HG02588 (cell line): ENCODE results near the gene CCNK.

ENCODE experiments used
- ATAC-seq: cut with Tn5 transposase; IDR thresholded peaks from one replicate; pipeline ENCODE4 v1.9.1; 2021; ENCODE audit warnings: mild to moderate bottlenecking, moderate library complexity; ENCODE audit not compliant: unreplicated experiment

The CCNK gene

DNA sequence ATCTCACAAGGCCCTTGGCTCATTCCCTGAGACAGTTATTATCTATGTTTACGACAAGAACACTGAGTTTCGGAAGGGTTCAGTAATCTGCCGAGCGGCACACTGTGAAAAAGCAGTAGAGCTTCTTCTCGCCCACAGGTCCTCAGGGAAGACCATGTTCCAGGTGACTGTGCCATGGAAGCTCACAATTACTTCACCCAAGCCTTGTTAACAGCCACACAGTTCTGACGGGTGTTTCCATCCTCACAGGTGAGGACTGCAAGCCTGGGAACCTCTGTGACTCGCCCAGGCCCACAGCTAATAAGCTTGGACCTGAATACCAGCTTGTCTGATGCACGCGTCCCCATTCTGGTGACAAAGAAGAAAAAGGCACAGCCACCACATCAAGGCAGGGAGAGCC lies 15.9 kb upstream of the CCNK start:
- no peak for ATAC-seq

DNA sequence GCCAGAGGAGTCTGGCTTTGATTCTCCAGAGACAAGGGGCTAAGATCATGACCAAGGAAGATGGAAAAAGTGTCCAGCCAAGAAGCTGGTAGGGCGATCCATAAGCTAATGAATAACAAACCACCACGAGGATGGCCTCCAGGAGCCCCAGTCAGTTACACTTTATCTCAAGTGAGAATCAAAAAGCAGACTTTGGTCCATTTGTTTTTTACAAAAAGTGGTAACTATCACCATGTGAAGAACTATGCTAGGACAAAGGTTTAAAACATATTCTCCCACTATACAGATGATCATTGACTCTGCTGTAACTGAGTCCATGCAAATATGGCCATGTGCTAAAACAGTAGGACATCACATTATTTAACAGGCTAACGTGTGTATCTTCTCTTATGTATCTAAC lies 14.5 kb upstream of the CCNK start:
- no peak for ATAC-seq

DNA sequence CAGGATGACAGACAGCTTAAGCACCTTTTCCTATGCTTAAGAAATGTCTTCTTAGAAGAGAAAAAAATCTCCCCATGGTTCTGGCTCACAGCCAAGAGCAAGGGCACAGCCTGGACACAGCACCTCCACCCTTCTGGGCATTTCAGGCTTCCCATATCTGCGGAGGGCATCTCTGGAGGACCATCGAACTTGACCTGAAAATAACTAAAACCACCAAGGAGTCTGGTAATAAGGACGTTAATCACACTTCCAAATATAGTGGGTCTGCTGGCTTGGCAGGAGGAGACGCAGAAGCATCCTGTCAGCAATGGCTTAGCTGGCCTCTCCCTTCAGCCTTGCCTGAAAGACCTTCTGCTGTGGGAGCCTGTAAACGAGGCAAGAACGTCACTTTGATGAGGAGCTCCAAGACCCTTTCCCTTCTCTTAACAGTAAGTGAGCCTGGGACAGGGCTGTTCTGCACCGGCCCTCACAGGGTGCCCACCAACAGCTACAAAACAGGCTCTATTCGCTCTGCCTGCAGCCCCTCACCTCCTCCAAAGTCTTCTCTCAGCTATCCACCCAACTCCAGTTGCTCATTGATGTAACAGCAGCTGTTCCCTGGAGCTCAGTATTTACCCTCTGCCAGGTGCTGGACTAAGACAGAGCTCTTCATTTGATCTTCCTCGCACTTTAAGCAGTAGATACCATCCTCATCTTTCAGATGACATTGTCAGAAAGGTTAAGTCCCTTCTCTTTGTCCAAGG lies 13.7 kb upstream of the CCNK start:
- no peak for ATAC-seq

DNA sequence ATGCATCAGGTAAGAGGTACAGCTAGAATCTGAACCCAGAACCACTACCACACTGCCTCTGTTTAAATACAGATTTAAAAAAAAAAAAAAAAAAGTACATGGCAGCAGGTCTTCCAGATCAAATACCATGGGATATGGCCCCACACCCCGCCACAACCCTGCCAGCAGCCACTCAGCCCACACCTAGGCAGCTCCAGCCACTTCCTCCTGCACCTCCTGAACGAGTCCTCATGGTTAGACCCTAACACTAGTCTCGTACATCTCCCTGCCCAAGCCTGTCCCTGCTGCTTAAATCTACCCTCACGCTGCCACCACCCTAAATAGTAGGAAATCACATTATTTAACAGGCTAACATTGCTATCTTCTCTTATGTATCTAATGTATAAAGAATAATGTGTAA lies 13.1 kb upstream of the CCNK start:
- ATAC-seq = no peak

DNA sequence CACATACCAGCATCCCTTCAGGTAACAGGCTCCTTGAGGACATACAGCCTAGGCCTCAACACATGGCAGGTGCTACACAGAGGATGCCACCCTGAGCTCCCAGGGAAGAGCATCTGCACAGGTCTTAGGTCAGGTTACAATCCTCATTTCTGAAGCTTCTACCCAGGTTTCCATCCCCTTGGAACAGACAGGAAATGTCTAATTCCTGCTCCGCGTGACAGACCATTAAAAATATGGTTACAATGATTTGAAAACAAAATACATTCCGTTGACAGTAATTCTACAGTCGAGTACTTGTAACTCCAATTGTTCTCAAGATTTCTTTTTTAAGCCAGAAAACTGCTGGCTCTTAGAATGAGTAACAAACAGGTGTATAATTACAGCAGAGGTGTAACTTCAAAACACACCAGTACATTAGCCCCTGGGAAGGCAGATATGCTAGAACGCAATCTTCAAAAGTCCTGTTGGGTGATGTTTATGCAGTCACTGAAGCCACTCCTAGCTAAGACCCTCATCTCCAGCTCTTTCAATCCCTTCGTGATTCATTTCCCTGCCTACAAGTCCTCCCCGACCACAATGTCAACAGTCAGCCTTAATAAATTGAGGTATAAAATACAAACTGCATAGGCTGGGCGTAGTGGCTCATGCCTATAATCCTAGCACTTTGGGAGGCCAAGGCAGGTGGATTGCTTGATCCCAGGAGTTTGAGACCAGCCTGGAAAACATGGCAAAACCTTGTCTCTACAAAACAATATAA lies 12.2 kb upstream of the CCNK start:
- no peak for ATAC-seq

DNA sequence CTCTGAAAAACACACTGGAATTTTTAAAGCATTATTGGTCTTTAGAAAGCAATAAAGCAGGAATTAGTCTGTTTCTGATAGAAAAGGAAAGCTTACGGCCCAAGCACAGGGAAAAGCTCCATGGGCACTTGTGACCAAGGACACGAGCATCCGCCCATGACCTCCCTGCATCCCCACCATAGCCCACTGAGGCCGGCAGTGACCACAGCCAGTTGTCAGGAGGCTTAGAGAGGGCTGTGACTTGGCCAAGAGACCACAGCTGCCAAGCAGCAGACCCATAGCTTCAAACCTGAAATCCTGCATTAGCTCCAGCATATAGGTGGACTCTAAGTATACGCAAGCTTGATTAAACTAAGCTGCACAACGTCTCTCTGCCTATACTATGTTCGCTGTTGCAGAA lies 9.5 kb upstream of the CCNK start:
- no peak for ATAC-seq

DNA sequence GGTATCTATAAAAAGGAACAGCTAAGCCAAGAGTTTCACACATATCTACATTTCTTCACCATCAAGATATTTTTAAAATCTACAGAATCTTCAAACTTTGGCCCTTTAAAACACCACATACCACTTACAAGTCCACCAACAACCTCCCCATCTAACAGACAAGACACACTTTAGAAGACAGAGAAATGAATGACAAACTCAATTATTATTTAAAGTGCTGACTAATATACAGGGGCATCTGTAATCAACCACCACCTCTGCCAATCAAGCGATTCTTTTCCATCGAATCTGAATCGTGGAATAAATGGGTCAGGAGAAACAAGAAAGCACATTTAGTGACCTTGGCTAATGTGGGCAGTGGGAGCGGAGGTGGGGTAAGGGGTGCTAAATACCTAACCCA lies 8.3 kb upstream of the CCNK start:
- no peak for ATAC-seq

DNA sequence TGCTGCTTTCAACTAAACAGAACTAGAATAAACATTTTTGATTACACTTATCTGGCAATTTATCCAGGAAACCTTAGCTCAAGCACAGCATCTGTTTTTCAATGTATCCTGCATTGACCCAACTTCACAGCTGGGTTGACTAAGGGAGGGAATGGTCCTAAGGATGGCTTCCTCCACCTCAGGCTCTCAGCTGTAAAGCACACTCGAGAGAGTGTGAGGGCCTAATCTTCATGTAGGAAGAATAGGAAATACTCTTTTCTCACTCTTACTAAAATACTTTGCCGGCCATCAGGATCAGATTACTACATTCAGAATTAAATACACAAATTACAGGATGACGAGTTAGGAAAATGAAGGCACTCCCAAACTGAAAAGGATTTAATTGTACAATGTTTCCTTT lies 7.8 kb upstream of the CCNK start:
- ATAC-seq = no peak

DNA sequence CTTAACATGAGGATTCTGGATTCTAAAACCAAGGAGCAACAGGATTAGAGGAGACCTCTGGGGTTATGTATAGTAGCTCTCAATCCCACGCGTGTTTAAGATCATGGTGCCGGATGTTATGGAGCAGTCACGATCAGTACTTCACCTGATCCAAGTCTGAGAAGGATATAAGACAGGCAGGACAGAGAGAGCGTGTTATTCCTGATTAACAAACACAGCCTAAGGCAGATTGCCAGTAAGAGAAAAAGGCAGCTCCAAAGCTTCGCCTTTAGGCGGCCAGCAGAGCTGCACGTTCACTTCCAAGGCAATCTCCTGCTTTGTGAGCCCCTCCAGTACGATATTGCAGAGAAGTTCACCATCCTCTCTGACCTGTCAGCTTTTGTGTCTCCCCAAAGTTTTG lies 6.0 kb upstream of the CCNK start:
- ATAC-seq = no peak

DNA sequence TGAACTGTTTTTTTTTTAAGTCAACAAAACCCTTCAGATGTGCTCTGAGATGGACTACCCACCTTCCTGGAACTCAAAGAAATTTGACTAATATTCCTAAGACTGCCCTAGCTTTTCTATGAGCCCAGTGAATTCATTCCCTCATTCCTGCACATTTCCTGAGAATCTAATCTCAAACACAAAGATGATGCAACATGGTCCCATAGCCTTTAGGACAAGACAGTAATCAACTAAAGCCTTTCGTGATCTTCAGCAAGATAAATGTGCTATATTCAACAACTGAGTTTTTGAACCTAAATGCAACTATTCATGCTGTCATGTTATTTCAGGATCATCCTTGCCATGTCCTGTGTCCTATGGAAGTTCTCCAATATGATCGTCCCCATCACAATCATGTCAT lies 5.5 kb upstream of the CCNK start:
- ATAC-seq = no peak

DNA sequence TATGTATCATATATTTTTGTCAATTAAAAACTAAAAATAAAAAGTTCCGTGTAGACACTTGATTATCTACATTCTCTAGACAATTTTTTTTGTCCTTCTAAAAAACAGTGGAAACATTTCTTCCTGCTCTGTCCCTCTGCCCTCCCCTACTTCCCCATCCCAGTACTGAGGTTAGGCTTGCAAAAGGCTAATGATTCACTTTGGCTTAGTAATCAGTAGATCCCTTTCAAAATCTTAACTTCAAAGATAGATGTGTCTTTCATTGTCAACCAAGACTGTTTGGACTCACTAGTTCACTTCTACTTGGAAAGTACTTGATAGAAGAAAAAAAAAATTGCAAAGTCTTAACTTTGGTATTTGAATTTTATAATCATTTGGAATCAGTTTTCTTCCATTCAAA lies 4.3 kb upstream of the CCNK start:
- no peak for ATAC-seq

DNA sequence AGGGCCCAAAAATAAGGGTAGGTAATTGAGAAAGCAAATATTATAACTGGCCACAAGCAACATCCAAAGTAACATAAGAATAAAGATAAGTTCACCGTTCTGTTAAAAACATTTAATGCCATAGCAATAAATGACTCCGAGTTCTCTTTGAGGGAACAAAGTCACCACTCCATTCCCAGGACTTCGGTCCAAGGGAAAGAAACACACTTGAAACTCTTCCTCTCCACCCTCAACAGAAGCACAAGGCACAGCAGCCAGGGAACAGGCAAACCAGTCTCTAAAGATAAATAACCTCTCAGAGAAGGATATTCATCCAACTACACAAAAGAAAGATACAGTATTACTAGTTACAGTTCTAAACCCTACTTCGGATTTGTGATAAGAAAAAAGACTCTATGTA lies 3.1 kb upstream of the CCNK start:
- ATAC-seq = no peak

DNA sequence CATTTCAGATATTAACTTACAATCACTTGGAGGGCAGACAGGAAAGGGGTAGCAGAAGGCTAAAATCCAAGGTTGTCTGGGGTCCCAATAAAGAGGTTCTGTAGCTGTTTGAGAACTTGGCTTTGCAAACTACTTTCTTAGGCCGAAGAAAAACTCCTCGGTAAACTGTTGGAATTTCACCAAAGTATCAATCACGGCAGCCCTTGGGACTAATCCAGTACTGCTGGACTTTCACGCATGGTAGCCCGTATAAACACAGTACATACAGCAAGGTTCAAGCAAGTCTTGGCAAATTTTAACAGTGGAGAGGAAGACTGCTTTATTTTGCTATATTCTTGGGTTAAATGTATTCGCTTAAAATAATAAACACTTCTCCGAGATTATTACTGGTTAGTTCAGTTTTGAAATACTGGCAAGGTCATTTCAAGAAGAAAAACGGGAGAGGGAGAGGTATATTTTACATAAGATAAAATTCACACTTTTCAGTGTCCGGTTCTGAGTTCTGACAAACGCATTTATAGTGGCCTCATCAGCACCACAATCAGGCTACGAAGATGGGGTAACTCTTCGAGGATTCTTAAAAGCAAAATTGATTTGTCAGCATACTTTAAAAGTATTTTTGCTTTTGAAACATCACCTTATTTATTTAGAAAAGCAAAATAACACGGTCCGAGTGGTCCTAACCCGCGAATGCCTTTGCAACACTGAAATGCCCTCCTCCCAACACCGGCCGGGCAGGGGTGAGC lies 1.9 kb upstream of the CCNK start:
- no peak for ATAC-seq

DNA sequence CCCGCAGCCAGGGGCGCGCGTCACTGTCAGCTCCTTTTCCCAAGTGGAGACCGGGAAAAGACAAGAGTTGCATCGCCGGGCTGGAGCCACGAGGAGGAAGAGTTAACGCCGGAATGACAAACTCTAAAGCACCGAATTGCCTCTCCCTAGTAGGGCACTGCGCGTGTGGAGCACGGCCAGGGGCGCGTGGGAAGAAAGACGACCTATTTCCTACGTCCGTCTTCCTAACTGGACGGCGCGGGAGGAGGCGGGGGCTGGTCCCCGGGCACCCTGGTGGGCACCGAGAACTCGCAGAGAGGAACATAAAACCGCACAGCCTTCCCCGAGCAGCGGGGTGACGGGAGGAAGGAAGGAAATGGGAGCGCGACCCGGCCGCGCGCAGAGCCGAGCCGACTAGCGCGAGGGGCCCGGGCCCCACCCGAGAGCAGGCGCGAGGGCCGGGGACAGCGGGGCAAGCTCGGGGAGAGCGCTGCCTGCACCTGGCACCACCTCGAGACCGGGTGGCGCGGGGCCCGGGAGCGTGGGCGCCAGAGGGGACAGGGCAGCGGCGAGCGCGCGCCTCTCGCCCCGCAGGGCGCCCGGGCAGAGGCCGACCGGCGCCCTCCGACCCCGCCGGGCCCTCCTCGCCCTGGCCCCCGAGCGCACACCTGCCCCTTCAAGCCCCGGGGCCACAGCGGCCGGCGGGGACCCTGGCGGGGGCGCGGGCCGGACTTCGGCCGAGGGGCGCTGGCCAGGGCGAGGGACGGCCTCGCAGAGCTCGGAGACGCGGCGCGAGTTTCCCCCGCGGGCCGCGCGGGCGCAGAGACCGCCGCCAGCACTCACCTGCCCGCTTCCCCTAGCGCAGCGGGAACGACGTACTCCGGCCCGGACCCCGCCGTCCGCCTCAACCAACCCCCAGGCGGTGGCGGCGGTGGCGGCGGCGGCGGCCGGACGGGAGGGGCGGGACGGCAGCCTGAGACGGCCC lies 1.0 kb upstream of the CCNK start, which contains the start of gene SETD3:
Gene SETD3 (minus strand): TSS at position 954 of the 964 bp plus-strand sequence. CDS start 15,054 bp downstream, outside the sequence.
- ATAC-seq = peak; percentile 2

DNA sequence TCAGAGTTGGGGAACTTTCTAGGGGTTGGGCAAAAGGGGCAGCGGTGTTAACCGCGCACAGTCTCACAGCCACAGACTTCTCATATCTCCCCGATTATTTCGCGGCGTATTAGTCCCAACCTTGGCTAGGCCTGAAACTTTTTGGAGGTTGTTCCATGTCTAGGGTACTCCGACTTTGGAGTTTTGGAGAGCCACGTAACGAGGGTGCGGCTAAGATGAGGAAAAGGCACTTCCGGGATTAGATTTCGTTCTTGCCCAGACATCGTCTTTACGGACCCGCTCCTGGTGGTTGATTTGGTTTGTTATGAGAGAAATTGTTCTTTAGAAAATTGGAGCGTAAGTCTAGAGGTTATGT lies 513 bp downstream of the CCNK start:
- ATAC-seq = no peak

DNA sequence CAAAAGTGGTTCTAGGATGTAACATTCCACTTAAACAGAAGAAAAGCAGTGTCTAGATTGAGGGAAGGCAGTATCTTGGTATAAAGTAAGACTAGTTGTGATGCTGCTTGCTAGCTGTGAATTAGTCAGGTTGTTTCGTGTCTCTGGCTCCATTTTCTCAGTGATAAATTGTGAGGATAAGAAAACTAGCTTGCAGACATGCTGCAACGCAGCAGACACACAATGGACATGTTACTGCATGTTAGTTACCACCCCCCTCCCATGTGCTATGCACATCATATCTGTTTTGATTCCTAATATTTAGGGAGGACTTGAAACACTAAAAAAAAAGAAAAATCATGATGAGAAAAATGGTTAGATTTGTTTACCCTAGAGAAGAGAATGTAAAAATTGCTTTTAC lies 2.9 kb downstream of the CCNK start:
- ATAC-seq = no peak

DNA sequence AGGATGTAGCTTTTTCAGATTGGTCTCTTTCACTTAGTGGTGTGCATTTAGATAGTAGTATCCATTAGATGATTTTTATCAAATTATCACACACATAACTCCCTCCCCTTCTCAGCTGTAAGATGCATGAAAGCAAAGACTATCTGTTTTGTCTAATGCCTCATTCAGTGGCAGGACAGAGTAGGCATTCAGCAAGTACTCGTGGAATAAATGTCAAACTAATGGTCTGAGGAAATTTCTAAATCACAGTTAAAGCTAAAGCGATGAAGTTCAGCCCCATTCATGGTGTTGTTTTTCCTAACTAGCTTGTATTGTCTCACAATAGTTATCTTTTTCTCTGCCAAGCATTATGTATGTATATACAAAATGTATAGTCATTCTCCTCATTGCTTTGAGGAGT lies 16.1 kb downstream of the CCNK start:
- no peak for ATAC-seq

DNA sequence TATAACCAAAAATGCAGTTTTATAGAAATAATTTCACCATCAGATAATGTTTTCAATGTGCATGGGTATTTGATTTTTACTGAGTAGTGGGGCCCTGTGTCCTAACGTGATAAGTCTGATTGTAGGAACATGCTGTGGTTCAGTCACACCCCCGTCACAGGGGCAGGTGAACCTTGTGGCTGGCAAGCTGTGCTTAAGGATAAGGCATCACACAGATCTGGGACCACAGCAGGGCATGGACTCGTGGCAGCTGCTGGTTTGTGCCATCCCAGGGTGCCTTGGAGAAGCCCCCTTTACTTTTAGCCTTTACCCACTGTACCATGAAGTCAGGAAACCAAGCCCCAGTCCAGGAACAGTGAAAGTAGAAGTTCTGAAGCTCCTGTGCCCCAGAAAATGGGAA lies 16.7 kb downstream of the CCNK start:
- no peak for ATAC-seq

DNA sequence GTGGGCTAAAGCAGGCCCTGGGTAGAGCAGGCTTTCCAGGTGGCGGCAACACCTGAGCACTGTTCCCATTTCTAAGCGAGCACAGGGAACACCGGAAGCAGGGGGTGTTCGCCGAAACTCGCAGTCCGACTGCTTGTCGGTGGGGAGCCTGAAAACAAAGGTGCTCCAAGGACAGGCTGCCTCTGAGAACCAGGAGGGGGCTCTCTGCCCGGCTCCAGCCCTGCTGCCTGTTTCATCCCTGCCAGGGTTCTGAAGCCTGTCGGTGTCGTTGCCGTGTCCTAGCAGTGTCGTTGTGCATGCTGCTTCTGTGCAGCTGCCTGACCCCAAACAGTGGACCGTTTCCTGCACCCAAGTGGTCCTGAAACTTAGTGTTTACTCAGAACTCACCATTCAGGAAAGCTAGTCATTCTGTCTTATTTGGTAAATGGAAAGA lies 21.8 kb downstream of the CCNK start:
- no peak for ATAC-seq

DNA sequence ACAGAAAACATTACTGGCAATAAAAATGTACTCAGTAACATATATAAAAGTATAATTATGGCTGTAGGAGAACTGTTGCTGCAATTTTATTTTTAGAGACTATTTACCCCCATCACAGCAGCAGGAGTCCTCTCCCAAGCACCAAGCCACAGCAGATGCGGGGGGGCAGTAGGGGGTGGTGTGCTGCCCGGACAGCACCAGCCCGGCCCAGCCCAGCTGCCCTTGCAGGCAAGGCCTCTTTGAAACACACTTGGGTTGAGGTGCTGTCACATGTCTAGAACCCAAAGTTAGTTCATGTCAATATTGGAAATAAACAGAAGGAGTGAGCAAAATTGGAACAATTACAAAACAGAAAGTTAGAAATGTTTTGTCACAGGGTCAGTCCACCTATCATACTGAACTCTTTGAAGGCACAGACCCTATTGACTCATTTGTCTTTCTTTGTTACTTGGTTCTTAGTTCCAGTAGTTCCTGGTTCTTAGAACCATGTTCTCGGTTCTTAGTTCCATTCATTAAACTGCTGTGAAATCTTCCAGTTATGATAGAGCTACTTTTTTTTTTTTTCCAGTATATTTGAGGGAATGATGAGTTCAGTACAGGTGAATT lies 22.7 kb downstream of the CCNK start:
- ATAC-seq = no peak
